Activated naive CD4-positive, alpha-beta T cell (primary cell): ENCODE results near the gene TRRAP.

ENCODE experiments used
- DNase-seq, 4 experiments: peaks; one replicate each; lab custom pipeline; 2025; lab: John Stamatoyannopoulos, UW

TRRAP gene

DNA sequence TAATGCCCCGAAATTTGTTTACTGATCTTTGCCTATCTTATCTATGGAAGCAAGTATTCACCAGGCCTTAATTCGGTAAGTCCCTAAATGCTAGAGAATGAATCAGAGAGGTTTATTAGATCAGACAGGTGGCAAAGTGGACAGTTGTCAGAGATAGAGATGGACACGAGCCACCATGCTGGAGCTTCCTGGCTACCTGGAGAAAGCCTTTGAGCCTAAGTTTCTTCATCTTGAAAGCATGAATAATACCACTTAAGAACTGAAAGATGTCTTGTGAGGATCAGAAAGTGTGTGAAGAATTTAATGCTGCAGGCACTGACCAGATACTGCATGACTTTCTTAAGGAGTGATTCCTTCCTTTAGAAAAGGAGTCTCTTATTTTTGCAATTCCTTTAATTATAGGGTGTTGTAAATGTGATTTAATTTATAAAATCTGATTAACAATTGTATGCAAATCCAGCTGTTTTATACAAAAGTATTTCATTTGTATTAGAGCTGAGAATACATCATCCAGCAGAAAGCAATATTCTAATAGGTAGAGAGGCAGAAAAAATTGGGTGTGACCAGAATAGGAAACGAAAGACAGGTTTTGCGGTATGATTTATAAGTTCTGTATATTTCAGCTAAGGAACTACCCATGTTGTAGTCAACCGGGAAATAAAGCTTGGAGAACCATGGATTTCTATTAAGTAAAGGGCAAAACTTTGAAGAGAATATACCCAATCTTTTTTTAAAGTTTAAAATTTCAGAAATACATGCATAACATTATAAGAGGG lies 182.9 kb downstream of the TRRAP start:
- no peak for DNase-seq
